Neural cell (in vitro differentiated cells): Measurements from ENCODE around the gene TCF4.

Source experiments
- CTCF ChIP-seq: fragments of 450-650 bp; IDR thresholded peaks from 2 replicates; pipeline ENCODE4 v1.5.1; 2014; ENCODE audit warnings: antibody characterized with exemption, mild to moderate bottlenecking, moderate library complexity; ENCODE audit not compliant: poor library complexity, severe bottlenecking
- EP300 ChIP-seq: fragments of 450-650 bp; conservative IDR thresholded peaks from 2 replicates; pipeline ENCODE4 v1.6.1; 2014; ENCODE audit warnings: antibody characterized with exemption, mild to moderate bottlenecking, moderate library complexity; ENCODE audit not compliant: poor library complexity, severe bottlenecking
- EZH2 ChIP-seq: fragments of 200-600, 300-800 bp; shearing (Covaris generic), sonication (generic); IDR thresholded peaks from 2 replicates; pipeline ENCODE4 v1.6.1; 2014; ENCODE audit warnings: antibody characterized with exemption, low read length, borderline replicate concordance, mild to moderate bottlenecking; ENCODE audit not compliant: insufficient read depth, poor library complexity, severe bottlenecking
- POLR2AphosphoS5 ChIP-seq: IDR thresholded peaks from 2 replicates; pipeline ENCODE4 v1.6.1; 2012
- SMC3 ChIP-seq: fragments of 450-650 bp; conservative IDR thresholded peaks from 2 replicates; pipeline ENCODE4 v1.6.1; 2014; ENCODE audit warnings: antibody characterized with exemption, mild to moderate bottlenecking, moderate library complexity; ENCODE audit not compliant: poor library complexity

- TF ChIP-seq POLR2AphosphoS5 = no peak
- TF ChIP-seq CTCF = no peak
- no peak for TF ChIP-seq SMC3
- no peak for TF ChIP-seq EZH2
- no peak for TF ChIP-seq EP300
Observed at GRCh38 chr18:55382277-55382805, 205.7 kb downstream of the TCF4 start.
